GM18519 (cell line): ENCODE results near the gene CLSTN1.

ENCODE experiments used
- ATAC-seq: cut with Tn5 transposase; IDR thresholded peaks from one replicate; pipeline ENCODE4 v1.9.1; 2021; ENCODE audit warnings: mild to moderate bottlenecking, moderate library complexity; ENCODE audit not compliant: unreplicated experiment, low FRiP score

Gene CLSTN1

DNA sequence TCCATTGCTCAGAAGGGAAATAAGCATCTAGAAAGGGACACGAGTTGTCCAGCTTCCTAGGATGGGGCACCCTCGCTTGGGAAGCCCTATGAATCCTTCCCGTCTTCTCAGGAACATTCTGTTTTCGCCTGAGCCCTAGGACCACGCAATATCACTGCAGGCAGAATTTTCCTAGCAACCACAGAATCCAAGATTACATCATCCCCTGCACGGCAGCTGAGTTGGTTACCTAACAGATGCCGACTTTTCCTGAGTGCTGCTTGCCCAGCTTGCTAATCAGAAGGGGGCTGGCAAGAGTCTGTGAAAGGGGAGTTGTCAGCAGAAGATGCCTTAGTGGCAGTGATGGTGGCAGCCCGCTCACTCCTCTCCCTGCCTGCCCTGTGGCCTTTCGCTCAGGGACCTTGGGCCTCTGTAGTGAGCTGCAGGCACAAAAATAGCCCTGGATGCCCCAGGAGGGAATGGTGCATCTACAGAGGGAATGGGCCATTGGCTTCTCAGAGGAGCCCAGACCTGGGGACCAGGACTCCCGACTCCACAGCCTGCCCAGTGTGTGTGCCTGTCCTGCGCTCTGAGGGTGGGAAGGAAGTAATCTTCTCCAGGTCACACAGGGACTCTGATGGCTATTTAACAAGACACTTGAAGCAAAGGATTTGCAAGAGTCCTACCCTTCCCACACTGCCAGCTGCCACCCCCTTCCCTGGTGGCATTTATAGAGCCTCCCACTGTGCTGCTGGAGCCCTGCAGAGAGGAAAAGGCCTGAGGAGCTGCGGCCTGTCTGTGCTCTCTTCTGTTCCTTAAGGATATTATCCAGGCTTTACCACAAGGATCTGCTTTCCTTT, 28.9 kb upstream of the CLSTN1 start:
- no peak for ATAC-seq

DNA sequence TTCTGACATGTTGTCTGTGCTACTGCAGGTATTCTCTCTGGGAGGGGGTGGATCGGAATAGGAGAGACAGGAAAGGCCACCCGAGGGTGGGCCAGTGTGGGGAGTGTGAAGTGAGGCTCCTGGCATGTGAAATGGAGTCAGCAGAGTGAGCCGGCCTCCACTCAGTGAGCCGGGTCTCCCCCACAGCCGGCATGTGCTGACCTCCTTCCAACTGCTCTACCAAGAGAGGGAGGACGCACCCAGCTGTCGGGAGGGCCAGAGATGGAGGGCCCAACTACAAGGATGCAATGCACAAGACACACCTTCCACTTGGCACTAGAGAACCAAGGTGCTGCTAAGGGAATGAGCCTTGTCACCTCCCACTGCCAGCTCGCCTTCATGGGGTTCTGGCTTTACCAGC, 28.2 kb upstream of the CLSTN1 start:
- no peak for ATAC-seq

DNA sequence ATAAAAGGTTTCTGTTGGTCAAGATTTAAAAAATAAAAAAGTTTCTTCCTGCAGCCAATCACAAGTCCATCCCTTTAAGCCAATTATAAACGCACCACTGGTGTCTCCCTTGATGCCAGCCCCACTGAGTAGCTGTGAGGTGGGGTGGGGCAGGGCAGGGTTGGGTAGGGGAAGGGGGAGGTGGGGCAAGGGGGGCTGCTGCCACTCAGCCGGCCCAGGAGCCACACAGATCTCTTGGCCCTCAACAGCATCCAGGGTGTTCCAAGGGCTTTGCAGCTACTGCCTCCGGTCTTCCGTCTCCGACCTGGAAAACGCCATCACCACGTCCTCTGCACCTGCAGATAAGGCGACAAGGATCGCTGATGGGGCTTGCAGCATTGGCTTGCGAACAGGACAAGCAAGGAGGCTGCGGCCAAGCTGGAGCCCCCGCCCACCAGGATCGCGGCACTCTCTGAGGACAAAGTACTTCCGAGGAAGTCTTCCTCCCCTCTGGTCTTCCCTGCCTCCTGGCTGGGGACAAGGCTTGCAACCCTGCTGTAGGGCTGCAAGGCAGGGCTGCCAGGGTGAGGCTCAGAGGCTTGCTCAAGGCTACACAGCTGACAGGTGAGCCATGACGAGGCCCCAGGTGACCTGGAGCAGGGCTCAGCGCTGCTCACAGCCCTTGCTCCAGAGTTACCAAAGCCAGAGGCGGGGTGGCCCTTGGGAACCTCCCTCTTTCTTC, 26.8 kb upstream of the CLSTN1 start:
- no peak for ATAC-seq

DNA sequence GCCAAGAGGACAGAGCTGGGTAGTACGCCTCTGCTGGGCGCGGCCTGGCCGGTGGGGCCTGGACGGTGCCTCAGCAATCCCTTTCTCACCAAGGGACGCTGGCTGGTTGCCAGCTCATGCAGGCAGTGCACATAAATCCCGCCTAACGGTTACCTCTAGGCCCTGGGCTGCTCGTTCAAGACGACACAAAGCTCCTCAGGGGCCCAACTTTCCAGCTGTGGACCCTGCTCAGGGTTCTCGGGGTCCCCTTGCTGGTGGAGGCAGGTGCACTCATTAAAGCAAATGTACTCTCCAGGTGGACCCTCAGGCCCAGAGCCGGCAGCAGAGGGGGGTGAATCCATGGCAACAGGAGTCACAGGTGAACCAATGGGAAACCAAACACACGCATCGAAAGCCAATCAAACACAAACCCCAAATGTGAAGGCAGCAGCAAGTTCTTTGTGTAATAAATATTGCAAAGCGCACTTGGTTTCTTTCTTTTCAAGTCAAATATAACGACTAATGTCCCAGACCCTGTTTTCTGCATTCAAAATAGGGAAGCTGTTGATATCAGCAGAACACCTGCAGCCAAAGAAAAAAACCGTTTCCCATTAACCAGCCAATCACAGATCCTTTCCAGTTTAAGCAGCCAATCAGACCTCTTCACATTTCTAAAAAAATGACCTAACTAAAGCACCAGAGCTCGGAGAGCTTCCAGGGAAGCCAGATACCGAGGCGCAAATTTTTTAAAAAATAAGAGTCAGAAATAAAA, 26.1 kb upstream of the CLSTN1 start:
- ATAC-seq = no peak

DNA sequence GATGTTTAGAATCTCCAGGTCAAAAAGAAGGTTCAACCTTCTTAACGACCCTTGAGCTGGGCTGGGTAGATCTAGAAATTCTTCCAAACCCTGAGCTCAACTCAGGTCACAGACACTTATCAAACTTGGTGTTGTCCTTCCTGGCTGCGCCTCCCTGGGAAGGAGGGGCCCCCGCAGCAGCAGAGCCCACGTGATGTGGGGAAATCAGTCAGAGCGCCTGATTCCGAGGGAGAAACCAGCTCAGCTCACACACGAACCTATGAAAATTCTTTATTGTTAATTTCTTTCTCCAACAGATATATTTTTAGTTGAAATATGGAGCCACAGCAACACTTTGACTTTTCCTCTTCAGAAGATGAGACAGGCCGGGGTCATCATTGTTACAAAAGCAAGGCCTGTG, 24.3 kb upstream of the CLSTN1 start:
- no peak for ATAC-seq

DNA sequence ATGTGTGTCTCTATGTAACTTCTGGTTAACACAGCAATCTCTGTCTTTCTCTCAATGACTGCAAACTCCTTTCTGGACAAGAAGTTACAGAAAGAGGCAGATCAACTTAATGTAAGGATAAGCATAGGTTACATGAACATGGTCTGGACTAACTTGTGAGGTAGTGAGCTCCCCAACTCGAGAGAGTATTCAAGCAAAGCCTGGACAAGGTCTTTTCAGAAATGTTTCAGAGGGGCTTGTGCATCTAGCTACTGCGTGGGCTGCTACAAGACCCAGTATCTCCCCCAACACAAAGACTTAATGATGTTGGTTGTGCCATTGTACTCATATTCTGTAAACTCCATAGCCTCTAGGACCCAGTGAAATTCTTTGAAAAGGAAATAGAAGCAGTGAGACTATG, 23.5 kb upstream of the CLSTN1 start:
- ATAC-seq = no peak

DNA sequence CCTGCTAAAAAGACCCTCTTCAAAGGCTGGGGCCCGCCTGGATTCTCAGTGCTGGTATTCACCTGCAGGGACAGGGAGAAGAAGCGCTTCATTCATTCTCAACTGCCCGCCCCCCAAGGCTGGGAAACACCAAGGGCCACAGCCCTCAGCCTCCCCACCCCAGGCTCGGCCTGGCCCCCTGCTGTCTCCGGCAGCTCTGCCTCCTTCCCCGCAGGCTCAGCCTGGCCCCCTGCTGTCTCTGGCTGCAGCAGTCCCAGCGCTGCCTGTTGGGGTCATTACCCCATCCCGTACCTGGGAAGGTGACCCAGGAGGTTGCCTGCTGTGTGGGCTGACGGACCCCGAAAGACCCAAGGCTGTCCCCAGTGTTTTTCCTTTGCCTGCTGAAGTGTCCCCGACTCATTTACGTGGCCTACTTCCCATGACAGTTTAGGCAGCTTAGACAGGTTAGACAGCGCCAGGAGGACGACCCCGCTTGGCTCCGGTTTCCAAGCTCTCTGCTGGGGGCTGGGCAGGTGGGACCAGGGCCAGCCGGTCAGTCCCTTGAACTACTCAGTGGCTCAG, 22.9 kb upstream of the CLSTN1 start:
- no peak for ATAC-seq

DNA sequence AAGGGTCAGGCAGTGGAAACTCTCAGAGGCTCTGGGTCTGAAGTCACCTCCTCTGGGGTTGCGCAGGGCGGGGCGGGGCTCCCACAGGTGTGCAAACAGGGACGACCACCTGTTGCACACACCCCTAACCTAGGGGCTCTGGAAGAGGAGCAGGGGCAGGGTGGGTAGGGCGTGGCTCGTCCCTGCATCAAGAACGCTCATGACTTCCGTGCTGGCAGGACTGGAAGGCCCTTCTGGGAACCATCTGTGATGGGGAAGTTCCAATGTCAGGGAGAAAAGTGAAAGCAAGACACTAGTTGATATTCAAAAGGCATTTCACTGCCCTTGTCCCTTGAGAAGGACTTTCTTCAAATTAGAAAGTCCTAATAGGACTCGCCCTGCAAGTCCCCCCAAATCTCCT, 22.1 kb upstream of the CLSTN1 start:
- ATAC-seq = no peak

DNA sequence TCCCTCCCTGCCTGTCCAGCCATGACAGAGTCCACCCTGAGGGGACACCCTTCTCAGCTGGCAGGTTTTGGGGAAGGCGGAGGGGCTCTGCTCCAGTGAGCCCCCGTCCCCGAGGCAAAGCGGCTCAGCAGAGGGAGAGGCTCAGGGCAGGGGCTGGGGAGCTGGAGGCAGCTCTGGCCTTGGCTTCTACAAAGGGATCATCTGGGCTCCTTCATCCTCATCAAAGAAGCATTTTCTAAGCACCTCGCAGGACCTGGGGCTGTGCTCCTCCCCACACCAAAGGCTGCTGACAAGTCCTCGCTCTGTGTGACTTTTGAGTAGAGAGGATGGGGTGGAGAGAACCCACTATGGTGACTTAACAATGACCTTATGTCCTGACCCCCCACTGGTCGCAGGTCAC, 21.0 kb upstream of the CLSTN1 start:
- ATAC-seq = no peak

DNA sequence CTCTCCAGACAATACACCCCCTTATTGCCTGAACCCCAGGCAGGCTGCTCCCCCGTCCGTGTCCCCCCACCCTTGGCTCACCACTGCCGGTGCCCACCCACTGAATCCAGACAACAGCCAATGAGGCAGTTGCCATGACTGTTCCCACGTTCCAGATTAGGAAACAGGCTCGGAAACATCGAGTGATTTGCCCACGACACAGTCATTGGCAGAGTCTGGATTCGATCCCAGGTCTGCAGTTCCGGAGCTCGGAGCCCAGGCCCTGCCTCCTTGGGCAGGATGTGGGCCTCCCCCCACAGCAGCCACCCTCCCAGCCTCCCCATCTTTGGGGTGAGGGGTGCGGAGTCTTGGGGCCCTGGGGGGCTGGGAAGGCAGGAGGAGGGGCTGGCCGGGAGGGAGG, 20.3 kb upstream of the CLSTN1 start:
- no peak for ATAC-seq

DNA sequence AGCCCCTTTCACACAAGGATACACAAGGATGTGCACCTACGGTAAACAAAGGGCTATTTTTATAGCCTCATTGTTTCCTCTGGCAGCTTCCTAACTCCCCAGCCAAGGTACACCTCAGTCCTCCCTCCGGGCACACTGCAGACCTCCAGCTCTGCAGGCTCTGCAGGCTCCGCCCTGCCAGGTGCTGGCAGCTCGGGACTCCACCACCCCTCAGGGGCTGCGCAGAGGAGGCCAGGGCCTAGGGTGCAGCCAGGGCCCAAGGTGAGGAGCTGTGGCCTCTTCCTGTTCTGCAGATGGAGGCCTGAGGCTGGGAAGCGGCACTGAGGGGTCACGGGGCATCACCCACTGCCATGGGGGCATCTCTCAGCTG, 19.8 kb upstream of the CLSTN1 start:
- ATAC-seq = no peak

DNA sequence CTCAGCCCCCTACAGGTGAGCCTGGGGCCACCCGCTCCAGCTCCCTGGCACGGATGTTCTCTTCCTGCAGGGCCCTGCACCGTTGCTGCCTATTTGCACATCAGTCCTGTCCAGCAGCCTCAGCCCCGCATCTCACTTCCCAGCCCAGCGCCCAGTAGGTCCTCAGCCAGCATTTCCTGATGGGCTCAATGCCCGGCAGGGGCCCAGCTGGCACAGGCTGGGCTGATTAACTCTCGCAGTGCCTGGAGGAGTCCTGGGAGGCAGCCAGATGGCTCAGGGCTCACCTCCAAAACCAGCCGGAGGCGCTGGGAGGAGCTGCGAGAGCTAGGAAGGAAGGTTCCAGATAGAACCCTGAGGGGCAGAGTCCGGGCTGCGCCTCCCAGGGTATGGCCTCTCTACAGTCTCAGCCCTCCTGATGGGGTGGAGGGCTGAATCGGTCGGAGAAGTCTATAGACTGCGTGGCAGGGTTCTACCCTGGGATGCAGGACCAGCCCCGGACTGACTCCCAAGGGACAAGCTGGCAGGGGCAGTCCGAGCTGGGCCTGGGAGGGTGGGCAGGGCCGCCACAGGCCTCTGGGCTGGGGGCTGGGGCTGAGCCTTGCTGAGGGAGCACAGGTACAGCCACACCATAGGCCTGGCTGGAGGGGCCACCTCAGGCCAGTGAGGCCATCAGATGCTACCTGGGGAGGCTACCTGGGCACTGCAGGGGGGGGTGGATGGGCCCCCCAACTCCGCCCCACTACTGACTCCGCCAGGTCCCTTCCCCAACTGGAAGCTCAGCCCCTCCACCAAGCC, 19.2 kb upstream of the CLSTN1 start:
- ATAC-seq = no peak

DNA sequence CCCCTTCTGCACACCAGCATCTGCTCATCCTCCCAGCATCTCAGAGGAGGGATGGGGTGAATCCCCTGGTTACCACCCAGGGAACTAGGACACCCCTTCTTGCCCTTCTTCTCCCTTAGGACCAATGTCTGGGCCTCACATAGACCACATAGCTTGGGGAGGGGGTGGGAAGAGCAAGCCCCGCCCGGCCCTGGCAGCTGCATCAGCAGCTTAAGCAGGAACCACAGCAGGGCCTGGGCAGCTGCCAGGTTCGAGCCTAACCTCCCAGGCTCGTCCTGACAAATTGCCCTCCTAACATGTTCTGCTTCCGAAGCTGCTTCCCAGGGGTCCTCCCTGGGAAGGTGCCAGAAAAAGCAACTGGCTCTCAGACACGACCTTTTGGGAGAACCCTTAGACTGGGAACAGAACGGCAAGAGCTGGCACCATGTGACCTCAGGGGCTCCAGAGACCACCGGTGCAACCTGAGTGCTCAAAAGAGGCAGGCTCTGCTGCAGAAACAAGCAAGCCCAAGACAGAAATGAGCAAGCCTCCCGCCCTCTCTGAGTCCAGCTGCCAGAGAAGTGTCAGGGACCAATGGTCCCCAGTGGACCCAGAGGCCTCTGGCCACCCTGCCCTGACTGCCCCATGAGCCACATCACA, 18.4 kb upstream of the CLSTN1 start:
- ATAC-seq = no peak

DNA sequence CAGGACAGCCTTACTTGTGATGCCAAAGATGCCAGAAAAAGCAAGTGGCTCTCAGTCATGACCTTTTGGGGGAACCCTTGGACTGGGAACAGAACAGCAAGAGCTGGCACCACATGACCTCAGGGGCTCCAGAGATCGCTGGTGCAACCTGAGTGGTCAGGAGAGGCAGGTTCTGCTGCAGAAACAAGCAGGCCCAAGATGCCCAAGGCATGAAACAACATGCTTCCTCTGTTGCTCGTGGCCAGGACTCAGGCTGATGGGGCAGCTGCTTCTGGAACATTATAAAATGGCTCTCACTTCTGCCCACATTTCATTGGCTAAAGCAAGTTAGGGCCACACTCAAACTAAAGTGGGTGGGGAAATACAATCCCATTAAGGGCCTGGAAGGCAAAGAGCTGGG, 17.7 kb upstream of the CLSTN1 start:
- no peak for ATAC-seq

DNA sequence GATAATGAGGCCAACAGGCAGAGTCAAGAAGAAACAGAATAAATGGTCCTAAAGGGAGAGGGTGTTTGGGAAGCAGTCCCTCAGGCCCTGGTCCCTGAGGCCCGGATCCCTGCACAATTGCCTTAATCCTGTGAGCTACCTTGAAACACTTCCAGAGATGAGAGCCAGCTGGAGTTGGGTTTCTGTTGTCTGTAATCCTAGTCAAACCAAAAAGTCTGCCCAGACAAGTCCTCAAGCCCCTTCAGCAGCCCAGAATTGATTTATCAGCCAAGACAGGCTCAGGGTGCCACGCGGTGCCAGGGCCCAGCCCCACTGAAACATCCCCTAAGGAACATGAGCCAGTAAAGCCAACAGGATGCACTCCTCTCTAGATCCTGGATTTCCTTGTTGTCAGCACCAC, 16.4 kb upstream of the CLSTN1 start:
- ATAC-seq = no peak

DNA sequence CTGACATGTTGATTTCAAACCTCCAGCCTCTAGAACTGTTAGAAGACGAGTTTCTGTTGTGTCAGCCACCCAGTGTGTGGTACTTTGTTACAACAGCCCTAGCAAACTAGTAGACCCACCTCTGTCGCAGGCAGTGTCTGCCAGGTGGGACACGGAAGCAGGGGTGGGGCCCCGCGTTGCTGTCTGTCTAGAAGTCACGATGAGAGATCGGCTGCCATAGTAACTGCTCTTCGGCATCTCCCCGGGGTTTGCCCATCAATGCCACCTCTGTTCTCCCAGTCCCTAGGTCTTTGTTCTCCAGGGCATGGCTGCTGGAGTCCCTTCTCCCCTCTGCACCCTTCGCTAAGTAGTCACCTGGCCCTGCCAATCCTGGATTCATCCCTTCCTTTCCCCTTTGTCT, 15.2 kb upstream of the CLSTN1 start:
- ATAC-seq = no peak

DNA sequence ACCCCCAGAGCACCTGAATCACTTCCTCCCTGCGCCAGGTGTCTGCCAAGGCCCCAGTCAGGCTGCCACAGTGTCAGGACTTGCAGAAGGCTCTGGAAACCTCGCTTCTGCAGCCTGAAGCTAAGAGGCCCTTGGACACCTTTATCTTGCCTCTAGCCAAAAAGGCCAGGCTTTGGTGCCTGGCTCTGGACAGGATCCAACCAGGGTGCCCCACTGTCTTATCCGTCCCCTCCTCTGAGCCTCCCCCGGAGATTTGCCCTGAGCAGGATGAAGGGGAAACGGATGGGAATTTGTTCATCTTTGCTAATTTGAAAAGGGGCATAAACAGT, 12.8 kb upstream of the CLSTN1 start:
- ATAC-seq = no peak

DNA sequence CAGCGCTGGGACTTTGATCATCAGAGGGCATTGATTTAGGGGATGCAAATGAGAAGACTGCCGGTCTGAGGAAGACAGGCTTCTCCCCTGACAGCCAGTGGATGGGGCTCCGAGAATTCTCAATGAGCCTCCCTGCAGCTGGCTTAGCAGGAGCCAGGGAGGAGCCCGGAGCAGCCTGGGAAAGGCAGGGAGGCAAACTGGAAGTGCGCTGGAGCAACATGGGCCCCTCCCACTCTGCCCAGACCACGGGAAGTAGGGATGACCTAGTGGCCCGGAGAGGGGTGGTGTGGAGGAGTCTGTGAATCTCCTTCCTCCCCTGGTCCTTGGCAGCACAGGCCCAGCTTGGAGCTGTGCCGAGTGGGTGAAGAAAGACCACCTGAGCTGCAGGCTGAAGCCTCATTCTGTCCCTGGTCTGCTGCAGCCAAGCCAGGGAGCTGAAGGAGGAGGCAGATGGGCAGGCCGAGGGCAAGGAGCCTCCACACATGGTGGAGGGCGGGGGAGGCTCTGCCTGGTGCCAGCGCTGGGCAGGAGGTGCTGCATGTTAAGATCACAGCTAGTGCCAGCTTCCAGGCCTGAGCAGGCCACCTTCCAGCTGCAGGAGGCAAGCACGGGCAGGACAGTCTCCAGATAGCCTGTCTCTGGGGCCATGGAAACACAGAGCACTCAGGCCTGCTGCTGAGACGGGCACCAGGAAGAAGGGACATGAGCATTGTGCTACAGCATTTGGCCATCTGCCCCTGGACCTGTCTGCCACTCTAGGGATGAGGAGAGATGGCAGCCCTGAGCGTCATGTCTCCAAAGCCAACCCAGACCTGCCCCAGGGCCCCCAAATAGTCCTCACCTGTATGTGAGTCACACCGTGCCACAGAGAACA, 12.2 kb upstream of the CLSTN1 start:
- no peak for ATAC-seq

DNA sequence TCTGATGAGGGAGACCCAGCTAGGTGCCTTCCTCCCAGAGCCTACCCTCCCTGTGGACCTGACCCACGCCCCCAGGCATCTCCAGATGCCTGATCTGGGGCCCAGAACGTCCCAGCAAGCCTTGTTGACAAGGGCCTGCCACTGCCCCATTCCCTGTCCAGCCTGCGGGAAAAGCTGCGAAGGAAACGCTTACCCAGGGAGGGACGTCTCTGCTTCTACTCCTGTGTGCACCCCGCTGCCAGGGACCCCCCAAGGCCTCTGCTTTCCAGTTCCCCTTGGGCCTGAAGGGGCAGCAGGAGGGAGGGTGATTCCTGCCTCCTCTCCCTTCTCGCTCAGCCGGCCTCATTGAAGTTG, 11.6 kb upstream of the CLSTN1 start:
- ATAC-seq = no peak
